PFSK-1 (cell line): ENCODE results near the gene PDE4B.

ENCODE experiments used
- FOXP2 ChIP-seq: optimal IDR thresholded peaks from 2 replicates; pipeline ENCODE3; 2011; ENCODE audit warnings: borderline replicate concordance, control low read depth, inconsistent platforms; ENCODE audit not compliant: insufficient read depth; ENCODE audit errors: extremely low read length, extremely low read depth
- POLR2AphosphoS5 ChIP-seq: IDR thresholded peaks from 2 replicates; pipeline ENCODE4 v1.6.1; 2012; ENCODE audit warnings: low read depth, mild to moderate bottlenecking, control low read depth, low read length, moderate library complexity
- REST ChIP-seq, 2 experiments: IDR thresholded peaks; 2 replicates each; pipeline versions ENCODE4 v1.6.1 to v1.8.0; 2011 to 2012; ENCODE audit warnings: low read depth in 2 of 2, low read length in 2 of 2, control low read depth in 1 of 2, inconsistent platforms in 1 of 2, mild to moderate bottlenecking in 1 of 2, moderate library complexity in 1 of 2; ENCODE audit not compliant: insufficient read depth in 1 of 2
- SIN3A ChIP-seq: IDR thresholded peaks from 2 replicates; pipeline ENCODE4 v1.6.1; 2012; ENCODE audit warnings: mild to moderate bottlenecking, low read length, moderate library complexity, borderline replicate concordance; ENCODE audit not compliant: insufficient read depth
- TAF1 ChIP-seq: IDR thresholded peaks from 2 replicates; pipeline ENCODE4 v1.6.1; 2012; ENCODE audit warnings: low read length, control low read depth, borderline replicate concordance; ENCODE audit not compliant: insufficient read depth

PDE4B gene

DNA sequence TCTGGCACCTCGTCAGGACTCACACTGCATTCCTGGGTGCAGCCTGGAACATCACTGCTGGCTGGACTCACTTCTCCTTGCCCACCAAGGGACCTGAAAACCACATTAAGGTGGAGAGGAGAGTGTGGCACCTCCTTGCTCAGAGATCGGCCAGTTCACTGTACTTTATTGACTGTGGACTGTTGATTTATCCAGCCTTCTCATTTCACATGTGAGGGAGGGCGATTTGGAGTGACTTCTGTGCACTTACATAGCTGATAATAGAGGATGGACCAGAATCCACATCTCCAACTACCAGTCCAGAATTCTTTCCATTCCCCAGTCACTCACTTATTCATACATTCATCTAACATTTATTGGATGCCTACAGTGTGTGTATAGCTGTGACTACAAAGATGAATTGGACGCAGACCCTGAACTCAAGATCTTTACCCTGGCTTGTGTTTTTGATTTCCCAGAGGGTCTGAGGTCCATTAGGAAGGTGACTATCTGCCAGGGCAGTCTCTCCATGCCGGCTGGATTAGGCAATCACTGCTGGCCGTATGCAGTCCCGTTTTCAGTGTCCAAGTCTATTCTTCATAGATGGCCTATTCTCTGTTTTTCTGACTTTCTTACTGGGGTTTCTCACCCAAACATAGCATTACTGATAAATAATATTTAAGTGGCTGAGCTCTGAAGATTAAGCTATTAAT lies 507.7 kb downstream of the PDE4B start:
- TF ChIP-seq POLR2AphosphoS5: no peak
- no peak for TF ChIP-seq TAF1

DNA sequence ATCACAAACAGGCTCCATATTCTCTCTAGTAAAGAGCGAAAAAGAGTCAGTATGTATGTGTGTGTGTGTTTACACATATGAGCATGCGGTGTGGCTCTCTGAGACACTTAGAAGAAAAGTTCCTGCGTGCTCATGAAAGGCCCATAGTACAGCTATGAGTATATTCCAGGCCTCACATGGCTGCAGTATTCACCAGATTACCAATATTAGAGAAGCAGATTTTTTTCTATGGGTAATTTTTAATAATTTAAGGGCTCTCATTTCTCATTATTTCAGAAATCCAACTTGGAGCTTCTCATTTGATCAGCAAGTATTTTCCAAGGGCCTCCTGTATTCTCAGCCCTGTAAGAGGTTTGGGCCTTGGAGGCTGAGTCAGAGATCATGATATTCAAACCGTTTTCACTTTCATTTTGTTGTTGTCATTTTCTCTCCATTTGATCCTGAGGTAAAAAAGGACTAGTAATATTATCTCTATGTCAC lies 508.3 kb downstream of the PDE4B start:
- TF ChIP-seq POLR2AphosphoS5 (no peak), TAF1 (no peak), SIN3A (no peak), FOXP2 (no peak), REST (IDR thresholded peaks at IDR 0.05; ENCODE audit: insufficient read depth in 1 of 2, low read depth in 2 of 2, low read length in 2 of 2) (no peak)

DNA sequence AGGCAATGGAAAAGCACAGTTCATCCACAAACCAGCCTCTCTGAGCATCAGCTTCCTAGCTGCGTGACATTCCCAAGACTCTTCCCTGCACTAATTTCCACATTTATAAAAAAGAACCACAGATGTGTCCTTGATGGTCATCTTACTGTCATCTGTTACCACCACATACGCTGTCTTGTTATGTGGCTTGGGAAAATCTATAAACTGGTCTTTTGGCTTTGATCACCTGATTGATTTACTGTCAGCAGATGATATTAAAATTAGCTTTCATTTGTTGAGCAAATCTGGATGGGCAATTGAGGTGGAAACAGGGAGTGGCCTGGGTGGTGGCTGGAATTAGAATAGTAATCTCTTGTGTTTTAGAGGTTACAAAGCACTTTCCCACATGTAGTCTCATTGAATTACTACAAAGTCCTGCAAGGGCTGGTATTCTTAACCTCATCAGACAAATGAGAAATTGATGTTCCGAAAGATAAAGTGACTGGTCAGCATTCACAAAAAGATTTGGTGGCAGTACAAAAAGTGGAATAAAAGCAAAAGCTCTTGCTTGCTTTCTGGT lies 509.6 kb downstream of the PDE4B start:
- no peak for TF ChIP-seq SIN3A
- TF ChIP-seq REST (IDR thresholded peaks at IDR 0.05; ENCODE audit: insufficient read depth in 1 of 2, low read depth in 2 of 2, low read length in 2 of 2): no peak
- TF ChIP-seq FOXP2: no peak
- no peak for TF ChIP-seq TAF1
- no peak for TF ChIP-seq POLR2AphosphoS5

DNA sequence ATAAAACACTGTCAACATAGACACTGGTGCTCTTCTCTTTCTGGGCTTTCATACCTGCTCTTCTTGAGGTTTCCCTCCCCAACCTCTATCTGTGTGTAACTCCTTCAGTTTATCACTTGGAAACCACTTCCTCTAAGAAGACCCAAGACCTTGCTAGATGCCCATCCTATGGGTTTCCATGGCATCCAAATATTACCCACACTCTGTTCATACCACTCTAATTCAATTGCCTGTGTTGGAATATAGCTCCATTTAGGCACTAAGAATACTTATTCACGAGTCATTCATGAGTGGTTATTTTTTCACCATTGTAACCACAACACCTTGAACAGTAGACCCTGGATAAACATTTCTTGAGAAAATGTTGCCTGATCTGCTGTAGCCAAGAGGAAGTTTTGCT lies 510.1 kb downstream of the PDE4B start:
- TF ChIP-seq REST (IDR thresholded peaks at IDR 0.05; ENCODE audit: insufficient read depth in 1 of 2, low read depth in 2 of 2, low read length in 2 of 2) (no peak), FOXP2 (no peak), SIN3A (no peak), TAF1 (no peak), POLR2AphosphoS5 (no peak)

- no peak for TF ChIP-seq SIN3A
- TF ChIP-seq TAF1: no peak
- TF ChIP-seq FOXP2: no peak
- no peak for TF ChIP-seq REST (IDR thresholded peaks at IDR 0.05; ENCODE audit: insufficient read depth in 1 of 2, low read depth in 2 of 2, low read length in 2 of 2)
- no peak for TF ChIP-seq POLR2AphosphoS5
Measured at GRCh38 chr1:66303646-66304045, 511.0 kb downstream of the PDE4B start.

- no peak for TF ChIP-seq TAF1
- TF ChIP-seq SIN3A: no peak
- no peak for TF ChIP-seq POLR2AphosphoS5
- no peak for TF ChIP-seq REST (IDR thresholded peaks at IDR 0.05; ENCODE audit: insufficient read depth in 1 of 2, low read depth in 2 of 2, low read length in 2 of 2)
- no peak for TF ChIP-seq FOXP2
Measured at GRCh38 chr1:66304128-66304527, 511.4 kb downstream of the PDE4B start.
